ENCODE data around the gene PAK2.
A peak's percentile ranks its signal among the peaks of the same experiment; 100 is the strongest.
"Not testable (repeated sequence)": the region's sequence is repeated elsewhere in the genome, so short reads cannot be mapped to it uniquely, and the experiment has no call there.

Gene PAK2

DNA sequence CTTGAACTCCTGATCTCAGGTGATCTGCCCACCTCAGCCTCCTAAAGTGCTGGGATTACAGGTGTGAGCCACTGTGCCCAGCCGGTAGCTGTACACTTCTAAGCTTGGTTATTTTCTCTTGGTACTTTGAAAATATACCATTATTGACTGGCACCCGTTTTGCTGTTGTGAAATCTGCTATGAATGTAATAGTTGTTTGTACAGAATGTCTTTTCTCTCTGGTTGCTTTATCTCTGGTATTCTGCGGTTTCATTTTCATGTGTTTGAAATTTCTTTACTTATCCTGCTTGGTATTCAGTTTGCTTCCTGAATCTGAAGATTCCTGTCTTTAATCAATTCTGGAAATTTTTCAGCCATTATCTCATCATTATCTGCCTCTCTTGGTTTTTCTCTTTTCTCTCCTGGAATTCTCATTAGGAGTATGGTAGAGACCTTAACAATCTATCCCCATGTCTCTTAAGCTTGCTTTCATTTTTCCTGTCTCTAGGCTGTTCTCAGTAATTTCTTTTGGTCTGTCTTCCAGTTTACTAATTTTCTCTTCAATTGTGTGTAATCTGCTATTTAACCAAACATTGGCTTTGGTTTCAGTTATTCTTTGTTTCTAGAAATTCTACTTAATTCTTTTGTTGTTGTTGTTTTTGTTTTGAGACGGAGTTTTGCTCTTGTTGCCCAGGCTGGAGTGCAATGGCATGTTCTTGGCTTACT, 2.8 kb upstream of the PAK2 start:
- no peak for DNase-seq

DNA sequence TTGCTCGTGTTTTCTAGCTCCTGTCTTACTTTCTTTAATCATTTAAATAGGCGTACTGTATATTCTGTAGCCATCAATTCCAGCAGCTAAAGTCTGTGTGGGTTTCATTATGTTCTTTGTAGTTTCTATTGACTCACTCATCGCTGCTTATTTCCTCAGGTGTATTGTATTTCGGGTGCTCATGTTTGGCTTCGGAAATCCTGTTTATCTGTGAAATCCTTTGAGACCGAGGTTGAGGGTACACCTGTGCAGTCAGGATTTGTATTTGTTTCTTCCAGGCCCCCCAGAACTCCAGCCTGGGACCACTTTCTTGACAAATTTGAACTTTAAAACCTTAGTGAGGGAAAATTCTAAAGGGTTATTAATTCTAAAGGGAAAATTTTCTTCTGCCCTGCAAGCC, 2.0 kb upstream of the PAK2 start:
- DNase-seq, result no peak

DNA sequence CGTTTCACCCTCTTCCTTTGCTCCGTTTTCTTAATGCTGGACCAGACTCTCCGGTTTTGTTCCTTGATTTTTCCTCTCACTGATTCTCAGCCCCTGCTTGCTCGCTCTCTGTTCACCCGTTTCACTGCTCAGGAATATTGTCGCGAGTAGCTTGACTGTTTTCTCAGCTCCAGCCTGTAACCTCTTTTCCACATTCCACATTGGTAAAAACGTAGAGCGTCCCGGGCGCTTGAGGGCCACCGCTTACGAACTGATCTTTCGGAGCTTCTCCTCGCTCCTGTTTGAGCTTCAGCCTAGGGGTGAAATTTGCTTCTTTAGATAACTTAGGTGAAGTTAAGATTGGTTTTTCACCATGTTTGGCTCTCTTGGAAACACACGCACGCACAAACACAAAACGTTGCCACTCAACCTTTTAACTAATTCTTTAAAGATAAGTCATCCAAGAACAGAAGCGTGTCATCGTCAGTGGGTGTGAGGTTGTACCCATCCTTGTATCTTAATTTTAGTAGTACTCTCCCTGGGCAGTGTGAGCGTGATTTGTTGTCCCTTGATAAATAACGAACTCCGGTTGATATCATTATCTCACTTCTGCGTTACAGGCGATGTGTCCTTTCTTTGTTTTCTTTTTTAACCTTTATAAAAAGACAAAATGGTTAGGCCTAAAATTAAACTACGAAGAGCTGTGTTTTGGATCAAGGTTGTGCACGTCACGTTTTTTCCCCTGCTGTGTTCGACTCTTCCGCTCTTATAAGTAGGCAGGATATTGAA, 1.0 kb downstream of the PAK2 start:
- peak; percentile 14 for DNase-seq

DNA sequence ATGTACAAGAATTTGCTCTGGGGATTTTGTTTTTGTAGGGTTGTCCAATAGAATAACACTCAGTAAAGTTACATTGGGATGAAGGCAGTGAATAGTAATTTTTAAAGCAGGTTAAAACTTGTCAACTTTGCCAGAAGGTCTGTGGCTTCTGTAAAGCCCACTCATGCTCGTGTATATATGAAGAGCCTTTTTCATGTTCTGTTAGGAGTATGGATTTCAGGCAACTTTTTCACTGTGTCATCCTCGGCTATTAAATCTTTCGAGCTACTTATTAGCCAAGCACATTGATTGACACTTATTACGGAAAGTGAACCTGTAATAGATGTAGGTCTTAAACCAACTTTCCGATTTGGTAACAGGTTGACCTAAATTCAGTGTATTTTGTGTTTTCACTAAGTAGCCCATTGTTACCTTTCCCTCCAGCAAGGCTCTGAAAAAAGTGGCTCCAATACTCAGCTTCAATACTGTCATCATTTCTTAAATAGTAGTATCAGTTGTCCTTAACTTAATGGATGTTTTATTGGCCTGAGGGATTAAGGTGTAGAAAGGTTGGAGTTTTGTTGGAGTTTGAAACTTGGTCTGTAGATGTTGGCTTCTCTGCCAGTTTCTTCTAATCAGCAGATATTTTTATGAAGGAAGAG, 1.7 kb downstream of the PAK2 start:
- DNase-seq, result no peak

DNA sequence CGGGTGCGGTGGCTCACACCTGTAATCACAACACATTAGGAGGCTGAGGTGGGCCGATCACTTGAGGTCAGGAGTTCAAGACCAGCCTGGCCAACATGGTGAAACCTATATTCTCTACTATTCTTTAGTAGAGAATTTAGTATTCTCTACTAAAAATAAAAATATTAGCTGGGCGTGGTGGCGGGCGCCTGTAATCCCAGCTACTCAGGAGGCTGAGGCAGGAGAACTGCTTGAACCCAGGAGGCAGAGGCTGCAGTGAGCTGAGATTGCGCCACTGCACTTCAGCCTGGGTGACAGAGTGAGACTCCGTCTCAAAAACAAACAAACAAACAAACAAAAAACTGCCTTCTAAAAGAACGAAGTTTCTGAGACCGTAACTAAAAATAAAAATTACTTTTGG, 3.9 kb downstream of the PAK2 start:
- DNase-seq, result not testable (repeated sequence)

DNA sequence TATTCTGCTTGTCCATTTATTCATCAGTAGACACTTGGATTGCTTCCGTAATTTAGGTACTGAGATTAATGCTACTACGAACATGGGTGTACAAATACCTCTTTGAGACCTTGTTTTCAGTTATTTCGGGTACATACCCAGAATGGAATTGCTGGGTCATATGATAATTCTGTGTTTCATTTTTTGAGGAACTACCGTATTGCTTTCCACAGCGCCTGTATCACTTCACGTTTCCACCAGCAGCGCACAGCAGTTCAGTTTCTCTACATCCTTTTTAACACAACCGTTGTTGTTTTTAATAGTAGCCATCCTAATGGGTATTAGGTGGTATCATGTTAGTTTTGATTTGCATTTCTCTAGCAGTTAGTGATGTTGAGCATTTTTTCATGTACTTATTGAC, 9.5 kb downstream of the PAK2 start:
- no peak for DNase-seq

DNA sequence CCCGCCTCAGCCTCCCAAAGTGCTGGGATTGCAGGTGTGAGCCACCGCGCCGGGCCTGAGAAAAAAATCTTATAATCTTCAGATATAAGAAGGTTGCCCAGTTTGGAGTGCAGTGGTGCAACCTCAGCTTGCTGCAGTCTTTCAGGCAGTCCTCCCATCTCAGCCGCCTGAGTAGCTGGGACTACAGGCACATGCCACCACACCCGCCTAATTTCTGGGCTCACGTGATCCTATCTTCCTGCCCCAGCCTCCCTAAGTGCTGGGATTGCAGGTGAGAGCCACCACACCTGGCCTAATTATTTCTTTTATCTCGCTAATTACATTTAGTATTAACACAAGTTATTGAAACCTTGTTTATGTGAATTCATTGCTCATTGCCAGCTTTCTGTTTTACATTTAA, 13.5 kb downstream of the PAK2 start:
- no peak for DNase-seq

DNA sequence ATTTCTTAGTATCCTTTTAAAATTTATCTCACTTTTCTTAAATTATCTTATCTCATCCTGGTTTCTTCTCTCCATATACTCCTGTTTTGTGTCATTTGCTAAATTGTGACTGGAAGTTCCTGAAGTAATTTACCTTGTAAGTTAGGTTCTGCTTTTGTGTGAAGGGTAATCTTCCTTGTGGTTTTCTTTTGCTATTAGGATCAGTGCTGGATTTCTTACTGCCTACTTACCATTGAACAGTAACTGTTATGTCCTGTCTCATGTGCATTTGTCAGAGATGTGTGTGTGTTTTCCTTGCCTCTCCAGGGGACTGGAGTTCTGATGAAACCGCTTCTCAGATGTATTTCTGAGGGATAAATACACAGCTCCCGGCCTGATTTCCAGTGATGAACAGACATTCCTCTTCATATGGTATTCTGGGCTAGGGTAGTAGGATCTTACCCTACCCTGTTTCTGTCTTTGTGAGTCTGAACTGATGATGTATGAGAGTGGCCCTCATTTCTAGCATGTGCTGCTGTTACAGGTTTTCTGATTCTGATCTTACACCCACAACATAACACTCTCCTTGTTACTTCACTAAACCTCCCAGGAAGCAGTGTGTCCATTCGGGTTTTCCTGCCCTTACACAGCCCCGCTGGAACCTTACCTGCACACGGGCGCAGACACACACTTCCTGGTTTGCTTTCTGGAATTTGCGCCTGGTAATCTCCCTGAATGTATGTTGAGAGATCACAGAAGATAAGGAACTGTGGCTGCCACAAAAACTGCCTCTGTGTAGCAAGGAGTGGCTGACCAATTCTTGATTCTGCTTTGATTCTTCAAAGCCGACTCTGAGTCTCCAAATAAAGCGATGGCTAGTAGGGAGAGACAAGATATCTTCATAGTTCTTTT, 14.7 kb downstream of the PAK2 start:
- no peak for DNase-seq

DNA sequence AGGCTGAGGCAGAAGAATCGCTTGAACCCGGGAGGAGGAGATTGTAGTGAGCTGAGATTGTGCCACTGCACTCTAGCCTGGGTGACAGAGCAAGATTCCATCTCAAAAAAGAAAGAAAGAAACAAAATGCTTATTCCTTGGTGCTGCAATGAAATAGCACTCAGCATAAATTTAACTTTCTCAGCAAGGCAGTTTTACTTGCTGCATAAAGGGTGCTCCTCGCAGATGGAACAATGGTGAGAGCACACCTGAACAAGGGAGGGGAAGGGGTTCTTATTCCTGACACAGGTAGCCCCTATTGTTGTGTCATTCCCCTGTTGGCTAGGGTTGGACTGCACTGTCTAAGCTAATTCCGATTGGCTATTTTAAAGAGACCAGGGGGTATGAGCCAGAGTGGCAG, 17.1 kb downstream of the PAK2 start:
- no peak for DNase-seq

DNA sequence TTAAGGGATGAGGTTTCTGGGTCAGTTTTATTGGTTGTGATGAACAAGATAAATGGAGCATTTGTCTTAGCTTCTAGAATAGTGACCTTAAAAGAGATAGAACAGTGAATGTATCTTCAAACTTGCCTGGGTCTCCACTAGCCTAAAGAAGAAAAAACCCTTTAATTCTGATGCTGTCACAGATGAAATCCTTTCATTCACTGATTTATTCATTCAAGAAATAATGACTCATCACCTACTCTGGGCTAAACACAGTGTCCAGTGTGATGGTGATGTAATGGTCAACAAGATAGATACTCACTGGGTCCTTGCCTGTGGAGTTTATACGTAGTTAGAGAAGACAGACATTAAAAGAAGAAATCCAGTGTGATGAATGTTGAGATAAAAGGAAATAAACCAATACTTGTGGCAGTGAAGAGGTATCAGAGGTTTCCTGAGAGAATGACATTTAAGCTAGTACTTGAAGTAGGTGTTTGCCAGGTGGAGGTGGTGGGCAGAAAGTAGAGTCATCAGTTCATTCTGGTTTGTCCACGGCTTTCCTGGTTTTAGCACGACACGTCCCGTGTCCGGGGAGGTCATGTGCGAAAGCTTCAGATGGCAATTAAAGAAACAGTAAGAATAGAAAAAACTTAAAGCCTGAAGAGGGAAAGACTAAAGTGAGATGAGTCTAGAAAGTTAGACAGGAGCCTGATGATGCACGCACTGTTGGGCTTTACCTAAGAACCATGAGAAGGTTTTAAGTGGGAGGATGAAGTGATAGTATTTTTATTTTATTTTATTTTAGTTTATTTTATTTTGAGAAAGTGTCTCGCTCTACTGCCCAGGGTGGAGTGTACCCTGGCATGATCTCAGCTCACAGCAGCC, 18.5 kb downstream of the PAK2 start:
- DNase-seq, result peak; percentile 4

DNA sequence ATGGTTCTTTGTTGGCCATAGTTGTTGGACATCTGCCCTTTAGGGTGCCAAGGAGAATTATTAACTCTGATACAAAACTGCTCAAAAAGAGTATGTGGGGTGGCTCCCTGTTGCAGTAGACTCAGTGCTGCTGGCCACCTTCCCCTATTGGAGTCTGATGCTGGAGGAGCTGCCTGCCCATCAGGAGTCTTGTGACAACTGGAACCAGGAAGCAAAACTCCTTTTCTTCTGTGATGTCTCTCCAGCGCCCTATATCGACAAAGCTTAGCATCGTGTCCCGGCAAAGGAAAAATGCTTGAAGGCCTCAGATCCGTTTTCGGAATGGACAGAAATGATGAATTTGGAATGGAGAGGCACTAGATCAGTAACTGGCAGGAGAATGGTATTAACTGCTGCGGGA, 23.5 kb downstream of the PAK2 start:
- DNase-seq, result no peak

DNA sequence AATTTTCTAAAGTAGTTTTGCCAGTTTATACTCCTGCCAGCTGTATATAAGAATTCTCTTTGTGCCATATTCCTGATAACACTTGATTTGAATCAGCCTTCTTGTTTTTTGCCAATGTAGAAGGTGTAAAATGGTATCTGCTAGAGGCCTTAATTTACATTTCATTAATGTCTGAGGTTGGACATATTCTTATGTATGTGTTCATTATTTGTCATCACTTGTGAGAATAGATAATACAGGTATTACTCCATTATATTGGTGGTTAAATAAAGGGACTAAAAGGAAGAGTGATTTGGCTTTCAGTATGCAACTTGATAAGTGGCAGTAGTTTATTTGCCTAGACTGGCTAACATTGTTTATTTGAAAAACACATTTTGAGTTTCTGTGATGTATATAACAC, 25.8 kb downstream of the PAK2 start:
- no peak for DNase-seq

DNA sequence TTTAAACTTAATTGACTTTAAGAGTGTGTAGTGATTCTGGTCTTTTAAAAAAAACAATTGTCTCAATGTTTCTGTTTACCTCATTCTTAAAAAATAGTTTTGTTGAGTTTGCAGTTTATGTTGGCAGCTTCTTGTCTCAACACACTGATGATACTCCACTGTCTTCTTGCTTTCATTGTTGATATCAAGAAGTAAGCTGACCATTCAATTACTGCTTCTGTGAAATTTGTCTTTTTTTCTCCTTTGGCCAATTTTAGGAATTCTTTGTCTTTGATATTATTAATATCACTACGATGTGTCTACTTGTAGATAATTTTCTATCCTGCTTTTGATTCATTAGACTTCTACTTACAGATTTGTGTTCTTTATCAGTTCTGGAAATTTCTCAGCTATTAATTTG, 31.4 kb downstream of the PAK2 start:
- DNase-seq, result no peak

DNA sequence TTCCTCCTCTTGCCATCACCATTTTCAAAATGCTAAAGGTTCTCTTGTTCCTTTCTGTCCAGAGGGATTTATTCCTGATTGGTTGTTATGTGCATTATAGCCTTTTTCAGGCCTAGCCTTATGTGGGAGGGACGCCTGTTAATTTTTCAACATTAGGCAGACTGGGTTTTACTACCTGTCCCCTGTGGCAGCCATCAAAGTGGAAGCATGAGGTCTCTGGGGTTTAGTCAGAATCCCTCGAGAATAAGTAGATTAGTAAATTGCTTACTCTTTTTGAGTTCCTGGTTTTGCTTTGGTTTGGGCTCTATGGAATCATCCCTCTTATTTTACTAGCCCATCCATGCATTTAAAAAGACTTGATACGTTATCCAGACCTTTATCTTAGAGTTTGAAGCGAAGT, 32.4 kb downstream of the PAK2 start:
- DNase-seq, result no peak

DNA sequence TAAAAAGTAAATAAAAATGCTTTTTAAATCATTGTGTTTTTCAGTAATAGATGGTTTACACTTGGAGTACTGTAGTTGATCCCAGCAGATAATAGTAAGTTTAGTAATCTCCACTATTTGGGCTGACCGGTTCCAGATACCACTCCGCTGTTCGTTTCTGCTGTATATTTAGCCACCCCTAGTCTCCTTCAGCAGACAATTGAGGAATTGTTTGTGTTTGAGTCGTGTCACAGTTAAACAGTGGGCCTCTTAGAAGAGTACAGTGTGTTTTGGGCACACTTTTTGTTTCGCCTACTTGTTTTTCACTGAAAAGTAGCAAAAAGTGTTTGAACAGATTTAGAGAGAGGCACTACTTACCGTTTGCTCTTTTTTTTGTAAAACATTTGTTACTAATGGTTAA, 33.2 kb downstream of the PAK2 start:
- no peak for DNase-seq

DNA sequence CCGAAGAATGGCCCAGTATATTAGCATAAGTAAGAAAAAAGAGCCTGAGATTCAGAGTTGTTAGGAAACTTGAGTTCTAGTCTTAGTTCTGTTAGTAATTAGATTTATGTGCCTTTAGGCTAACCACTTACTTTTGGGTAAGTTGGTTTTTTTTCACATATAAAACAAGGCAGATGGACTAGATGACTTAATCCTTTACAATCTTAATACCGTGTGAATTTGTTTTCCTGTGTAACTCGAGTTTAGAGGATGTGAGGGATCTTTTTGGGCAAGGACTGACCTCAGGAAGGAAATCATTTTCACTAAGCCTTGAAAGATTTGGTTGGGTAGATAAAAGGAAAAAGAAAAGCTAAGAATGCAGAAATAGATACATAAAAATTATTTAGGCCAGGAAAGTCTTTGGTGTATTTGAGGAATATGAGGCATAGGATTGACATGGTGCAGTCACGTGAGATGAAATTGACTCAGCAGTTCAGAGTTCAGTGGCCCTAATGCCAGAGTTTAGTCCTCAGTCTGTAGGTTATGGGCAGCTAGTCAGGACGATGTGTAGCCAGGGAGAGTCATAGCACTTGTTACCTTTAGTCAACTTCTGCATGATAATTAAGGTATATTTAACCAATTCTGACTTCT, 34.6 kb downstream of the PAK2 start:
- DNase-seq, result no peak

DNA sequence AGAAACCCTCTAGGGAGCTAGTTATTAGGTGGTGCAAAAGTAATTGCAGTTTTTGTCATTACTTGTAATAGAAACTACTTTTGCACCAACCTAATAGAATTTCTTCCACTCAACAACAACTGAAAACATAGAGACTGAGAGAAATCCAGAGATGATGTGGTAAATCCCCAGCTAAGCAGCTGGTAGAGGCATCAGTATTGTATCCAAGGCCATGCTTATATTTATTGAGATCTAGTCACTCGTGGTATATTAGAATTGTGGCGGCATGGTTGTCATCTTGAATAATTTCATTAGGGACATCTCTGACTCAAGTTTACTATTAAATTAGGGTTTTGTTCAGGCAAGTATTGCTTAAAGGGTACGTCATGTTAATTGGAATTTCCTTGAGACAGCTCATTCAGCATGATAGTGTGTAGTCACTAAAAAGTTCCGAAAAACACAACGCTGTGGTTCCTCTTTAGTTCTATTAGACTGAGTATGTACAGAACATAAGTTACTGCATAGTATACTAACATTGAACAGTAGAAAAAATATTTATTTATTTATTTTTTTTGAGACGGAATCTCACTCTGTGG, 35.3 kb downstream of the PAK2 start:
- no peak for DNase-seq

DNA sequence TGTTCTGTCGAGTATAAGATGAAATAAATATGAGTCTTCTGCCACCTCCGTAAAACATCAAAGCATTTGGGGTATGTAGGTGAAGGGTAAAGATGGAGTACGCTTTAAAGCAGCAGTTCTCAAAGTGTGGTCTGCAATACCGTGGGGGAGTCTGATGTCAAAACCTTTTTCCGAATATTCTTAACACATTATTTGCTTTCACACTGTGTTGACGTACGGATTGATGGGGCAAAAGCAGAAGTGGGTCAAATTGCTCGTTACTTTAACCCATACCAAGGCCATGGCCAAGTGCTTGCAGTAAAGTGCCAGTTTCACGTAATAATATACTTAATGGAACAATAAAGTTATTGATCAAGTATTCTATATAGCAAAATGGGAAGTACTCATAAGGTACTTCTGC, 36.3 kb downstream of the PAK2 start:
- no peak for DNase-seq

DNA sequence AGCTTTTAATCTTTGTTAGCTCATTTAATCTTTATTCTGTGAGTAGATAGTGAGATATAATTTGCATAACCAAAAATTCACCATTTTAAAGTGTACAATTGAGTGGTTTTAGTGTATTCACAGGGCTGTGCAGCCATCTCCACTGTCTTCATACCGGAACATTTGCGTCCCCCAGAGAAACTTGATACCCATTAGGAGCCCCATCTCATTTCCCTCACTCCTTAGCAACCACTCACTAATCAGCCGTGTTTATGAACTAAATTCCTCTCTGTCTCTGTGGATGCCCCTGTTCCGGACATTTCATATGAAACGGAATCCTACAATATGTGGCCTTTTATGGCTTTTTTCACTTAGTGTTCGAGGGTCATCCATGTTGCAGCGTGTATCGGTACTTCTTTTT, 38.2 kb downstream of the PAK2 start:
- no peak for DNase-seq

DNA sequence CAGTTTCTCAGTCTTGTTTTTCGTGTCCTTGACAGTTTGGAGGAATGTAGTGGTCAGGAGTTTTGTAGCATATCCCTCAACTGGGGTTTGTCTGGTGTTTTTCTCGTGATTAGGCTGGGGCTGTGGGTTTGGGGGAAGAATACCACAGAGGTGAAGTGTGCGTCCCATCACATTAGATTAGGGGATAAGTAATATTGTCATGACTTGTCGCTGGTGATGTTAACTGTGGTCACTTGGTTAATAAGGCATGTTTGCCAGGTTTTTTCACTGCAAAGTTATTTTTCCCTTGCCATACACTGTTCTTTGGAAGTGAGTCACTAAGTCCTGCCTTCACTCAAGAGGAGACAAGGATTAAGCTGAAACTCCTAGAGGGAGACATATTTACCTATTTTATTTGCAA, 39.1 kb downstream of the PAK2 start:
- DNase-seq, result no peak

DNA sequence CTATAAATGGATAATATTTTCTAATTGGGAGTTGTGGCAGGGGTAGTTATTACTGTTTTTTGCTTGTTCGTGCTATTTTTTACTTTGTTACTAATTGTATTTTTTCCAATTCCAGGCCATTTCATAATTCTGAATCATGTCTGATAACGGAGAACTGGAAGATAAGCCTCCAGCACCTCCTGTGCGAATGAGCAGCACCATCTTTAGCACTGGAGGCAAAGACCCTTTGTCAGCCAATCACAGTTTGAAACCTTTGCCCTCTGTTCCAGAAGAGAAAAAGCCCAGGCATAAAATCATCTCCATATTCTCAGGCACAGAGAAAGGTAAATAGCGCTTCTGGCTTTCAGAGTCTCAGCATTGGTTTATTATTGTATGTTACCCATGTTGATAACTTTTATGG, 42.9 kb downstream of the PAK2 start:
- DNase-seq, result no peak

Data from stimulated activated CD4-positive, alpha-beta T cell treated with anti-CD3 and anti-CD28 coated beads, Interleukin-4, amount 100 ng/mL, for 1 hour (primary cell).